ENCODE data around the gene LMAN2L. TPM values are rescaled to one million over a fixed set of nuclear protein-coding genes. Genes with fewer than 3 reads are reported as not detected.
A peak's percentile ranks its signal among the peaks of the same experiment; 100 is the strongest.

LMAN2L gene
- total and polyA plus RNA-seq, 7 donors = 8.6 to 24.1 (median 12.7) TPM

GRCh38 chr2:96760986-96761832, 21.3 kb upstream of the LMAN2L start:
- Histone ChIP-seq H3K9me3 (no peaks in the 10 kb centered on the region), H3K27ac (peak overlapping the region; percentile 76), H3K4me1 (peaks cover 34% of the 10 kb centered on the region), H3K36me3 (ENCODE audit: insufficient read depth in 1 of 2, low read depth in 1 of 2) (no peaks in the 10 kb centered on the region), H3K27me3 (ENCODE audit: insufficient read depth in 3 of 3, low read length in 2 of 3) (no peaks in the 10 kb centered on the region), H3K4me3 (peak overlapping the region; percentile 70)
- WGBS, 3 donors = 21 to 32% (median 29%) methylated on average over 42 to 59 of the region's 59 CpGs
- TF ChIP-seq CTCF (IDR thresholded peaks at IDR 0.05) = peak; percentile 69
- intact Hi-C loops (cut with DNase I) = loop anchor here (2.0 to 10.0 kb wide), 3 partner anchors 20 to 126 kb away; partner anchors contain the start of genes KANSL3 (in 2 of the 2) and LMAN2L (in 1 of the 2)
- DNase-seq = no peak
- ATAC-seq = peak; percentile 8 to 26 (median 24)

- DNase-seq = peak; percentile 95 to 97
- no peaks in the 10 kb centered on the region for H3K36me3 ChIP-seq (ENCODE audit: insufficient read depth in 1 of 2, low read depth in 1 of 2)
- peak; percentile 93 to 96 (median 94) for ATAC-seq
- 4 to 11% (median 7%) methylated on average over 23 to 62 of the region's 62 CpGs for WGBS, 3 donors
- peak within 1 kb of the TSS; percentile 70 for H3K4me3 ChIP-seq
- no peaks in the 10 kb centered on the region for H3K9me3 ChIP-seq
- H3K27me3 ChIP-seq (ENCODE audit: insufficient read depth in 3 of 3, low read length in 2 of 3) = no peaks in the 10 kb centered on the region
- peak within 1 kb of the TSS; percentile 76 for H3K27ac ChIP-seq
- H3K4me1 ChIP-seq = peaks cover 34% of the 10 kb centered on the region
- intact Hi-C loops (cut with DNase I) = loop anchor here (2.0 to 10.0 kb wide), 3 partner anchors 20 to 126 kb away; partner anchors contain the start of genes KANSL3 (in 2 of the 2) and LMAN2L (in 1 of the 2)
- no peak for TF ChIP-seq CTCF (IDR thresholded peaks at IDR 0.05)
Measured at GRCh38 chr2:96760036-96760985, 20.4 kb upstream of the LMAN2L start, which contains the start of gene CNNM4. CNNM4 (plus strand) TSS chr2:96760902; CDS start chr2:96761000, 98 bp downstream.

GRCh38 chr2:96759548-96759947, 19.7 kb upstream of the LMAN2L start:
- DNase-seq (no peak), ATAC-seq (no peak)
- intact Hi-C loops (cut with DNase I) = no loop called here
- Histone ChIP-seq H3K36me3 (ENCODE audit: insufficient read depth in 1 of 2, low read depth in 1 of 2) (no peaks in the 10 kb centered on the region), H3K27ac (no peak overlapping the region), H3K4me3 (no peak overlapping the region), H3K4me1 (peaks cover 31% of the 10 kb centered on the region), H3K9me3 (no peaks in the 10 kb centered on the region), H3K27me3 (ENCODE audit: insufficient read depth in 3 of 3, low read length in 2 of 3) (no peaks in the 10 kb centered on the region)
- TF ChIP-seq CTCF (IDR thresholded peaks at IDR 0.05) = no peak
- 91 to 96% (median 95%) methylated on average over 4 of the region's 4 CpGs for WGBS, 3 donors

- no peak for ATAC-seq
- intact Hi-C loops (cut with DNase I) = no loop called here
- Histone ChIP-seq H3K4me1 (peaks cover 27% of the 10 kb centered on the region), H3K9me3 (no peaks in the 10 kb centered on the region), H3K27me3 (ENCODE audit: insufficient read depth in 3 of 3, low read length in 2 of 3) (no peaks in the 10 kb centered on the region), H3K27ac (no peak overlapping the region), H3K4me3 (no peak overlapping the region), H3K36me3 (ENCODE audit: insufficient read depth in 1 of 2, low read depth in 1 of 2) (no peaks in the 10 kb centered on the region)
- 84 to 94% (median 92%) methylated on average over 3 of the region's 3 CpGs for WGBS, 3 donors
- no peak for TF ChIP-seq CTCF (IDR thresholded peaks at IDR 0.05)
- no peak for DNase-seq
Measured at GRCh38 chr2:96758987-96759386, 19.1 kb upstream of the LMAN2L start.
